Stomach (tissue), 9 donors: Measurements from ENCODE around the gene SPOCK2. TPM values are rescaled to one million over a fixed set of nuclear protein-coding genes. Genes with fewer than 3 reads are reported as not detected.
A peak's percentile ranks its signal among the peaks of the same experiment; 100 is the strongest.

ENCODE experiments used
- DNase-seq, 2 donors: peaks; one replicate each; pipeline versions ENCODE4 v3.0.0 to v3.0.0-alpha.2; 2013 to 2019
- H3K27ac ChIP-seq, 5 donors: fragments of 200-600 bp in 4 of 5; sonication (generic) in 4 of 5; one replicate each; pipeline ENCODE4 v1.5.1; 2013 to 2019; ENCODE audit warnings: mild to moderate bottlenecking in 1 of 5, moderate library complexity in 1 of 5
- H3K27me3 ChIP-seq, 3 donors: fragments of 200-600 bp; sonication (generic); one replicate each; pipeline ENCODE4 v1.5.1; 2017 to 2019; ENCODE audit warnings: mixed run types in 1 of 3
- H3K36me3 ChIP-seq, 4 donors: fragments of 200-600 bp; sonication (generic); 1 replicate in 3 of 4; 2 replicates in 1 of 4; pipeline ENCODE4 v1.5.1; 2016 to 2019
- H3K4me1 ChIP-seq, 4 donors: fragments of 200-600 bp; sonication (generic); one replicate each; pipeline ENCODE4 v1.5.1; 2016 to 2019
- H3K4me3 ChIP-seq, 4 donors: fragments of 200-600 bp; sonication (generic) in 3 of 4; one replicate each; pipeline ENCODE4 v1.5.1; 2016 to 2019; ENCODE audit warnings: mild to moderate bottlenecking in 1 of 4
- H3K9me3 ChIP-seq, 4 donors: fragments of 200-600 bp; sonication (generic); one replicate each; pipeline ENCODE4 v1.5.1; 2016 to 2019
- CTCF ChIP-seq, 7 experiments: fragments of 450-650 bp in 4 of 7; fragments of 200-600 bp in 3 of 7; sonication (generic) in 3 of 7; IDR thresholded peaks; one replicate each; pipeline ENCODE4 v1.5.1; 2016 to 2019; ENCODE audit warnings: antibody characterized with exemption in 7 of 7, control low read depth in 2 of 7, mild to moderate bottlenecking in 1 of 7
- EP300 ChIP-seq: sonication (generic); formaldehyde crosslinking; IDR thresholded peaks from one replicate; pipeline ENCODE4 v1.6.1; 2017; ENCODE audit warnings: antibody characterized with exemption
- POLR2A ChIP-seq, 4 donors: fragments of 450-650 bp; IDR thresholded peaks; one replicate each; pipeline ENCODE4 v1.6.1; 2016; ENCODE audit warnings: antibody characterized with exemption in 4 of 4, control low read depth in 2 of 4, mild to moderate bottlenecking in 1 of 4, moderate library complexity in 1 of 4
- POLR2AphosphoS5 ChIP-seq, 3 donors: sonication (generic); formaldehyde crosslinking; IDR thresholded peaks; one replicate each; pipeline ENCODE4 v1.6.1; 2016; ENCODE audit warnings: antibody characterized with exemption in 3 of 3
- WGBS, 5 donors: extraction: QIAGEN DNeasy Blood & Tissue Kit in 3 of 5; methylation state at CpG; one replicate each; pipeline versions ENCODE4 v1.1.5 to v1.1.7; 2013 to 2018; 5-methylcytosine and 5-hydroxymethylcytosine counted together
- intact Hi-C: fragments of 100-400 bp; cut with DNase I; formaldehyde crosslinking; loops from one replicate; pipeline ENCODE4 v1.15.1; 2023; ENCODE audit warnings: low total_unique reads
- polyA plus RNA-seq, 3 donors: library from polyadenylated mRNA; stranded (reverse); fragments of 200-250 nt; gene quantifications; one replicate each; pipeline ENCODE4 v1.2.3, GENCODE V29; 2013
- total RNA-seq, 5 donors: library from RNA; depleted of rRNA; stranded (reverse); fragments of >200 nt; gene quantifications; one replicate each; pipeline versions ENCODE4 v1.1.0 to v1.2.3, GENCODE V29; 2014 to 2016
- donor health status: healthy with polysubstance abuse.
- donor health status: Bipolar disorder and iron deficiency.
- donor health status: healthy.

SPOCK2 gene
- total and polyA plus RNA-seq, 8 donors, result 1.1 to 31.7 (median 4.2) TPM

- Histone ChIP-seq H3K4me3 (no peak overlapping the region), H3K36me3 (peaks cover 0 to 4% (median 0%) of the 10 kb centered on the region in 4 donors), H3K27ac (no peak overlapping the region), H3K4me1 (peaks cover 0 to 15% (median 3%) of the 10 kb centered on the region in 4 donors), H3K27me3 (no peaks in the 10 kb centered on the region), H3K9me3 (no peaks in the 10 kb centered on the region)
- TF ChIP-seq POLR2AphosphoS5 (IDR thresholded peaks at IDR 0.05), result no peak
- no peak for TF ChIP-seq POLR2A (IDR thresholded peaks at IDR 0.05)
- no peak for TF ChIP-seq CTCF (IDR thresholded peaks at IDR 0.05)
- TF ChIP-seq EP300, result no peak
- intact Hi-C loops, result no loop called here
- DNase-seq, result peak in 1 of 2 donors; percentile 50
- whole genome bisulfite sequencing, 5 donors, result 61 to 73% (median 62%) methylated on average over 12 to 13 of the region's 13 CpGs
These were observed 20.8 kb downstream of the SPOCK2 start for GRCh38 chr10:72067463-72068125.

GRCh38 chr10:72066318-72067284 is 21.8 kb downstream of the SPOCK2 start:
- no peaks in the 10 kb centered on the region for H3K9me3 ChIP-seq
- intact Hi-C loops, result no loop called here
- no peak overlapping the region for H3K4me3 ChIP-seq
- peaks cover 0 to 15% (median 3%) of the 10 kb centered on the region in 4 donors for H3K4me1 ChIP-seq
- no peaks in the 10 kb centered on the region for H3K27me3 ChIP-seq
- H3K27ac ChIP-seq, result no peak overlapping the region
- 75 to 85% (median 78%) methylated on average over 18 of the region's 18 CpGs for WGBS, 5 donors
- TF ChIP-seq CTCF (IDR thresholded peaks at IDR 0.05), result no peak
- no peak for TF ChIP-seq POLR2AphosphoS5 (IDR thresholded peaks at IDR 0.05)
- no peak for TF ChIP-seq EP300
- no peak for TF ChIP-seq POLR2A (IDR thresholded peaks at IDR 0.05)
- DNase-seq, result peak in 1 of 2 donors; percentile 55
- H3K36me3 ChIP-seq, result peaks cover 0 to 4% (median 0%) of the 10 kb centered on the region in 4 donors

DNA sequence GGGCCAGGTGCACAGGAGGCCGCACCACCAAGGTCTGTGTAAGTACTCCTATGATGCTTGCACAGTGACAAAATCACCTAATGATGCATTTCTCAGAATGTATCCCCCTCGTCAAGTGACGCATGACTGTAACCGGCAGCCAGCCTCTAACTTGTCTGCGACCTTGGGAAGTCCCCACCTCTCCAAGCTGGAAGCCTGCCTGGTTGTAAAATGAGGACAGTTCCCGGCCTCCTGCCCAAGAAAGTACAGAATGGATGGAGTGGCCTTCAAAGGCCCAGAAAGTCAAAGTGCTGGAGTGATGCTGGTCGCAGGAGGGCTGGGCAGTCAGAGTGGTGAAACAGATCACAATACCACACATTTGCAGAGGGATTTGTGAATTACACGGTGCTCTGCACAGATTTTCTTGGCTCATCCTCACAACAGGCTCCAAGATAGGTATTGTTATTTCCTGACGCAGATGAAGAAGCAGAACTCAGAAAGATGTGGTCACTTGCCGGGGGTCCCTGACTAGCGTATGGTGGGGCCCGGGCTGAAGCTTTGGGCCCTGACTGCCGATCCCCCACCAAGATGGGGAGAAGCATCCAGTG is 22.8 kb downstream of the SPOCK2 start:
- peaks cover 0 to 4% (median 0%) of the 10 kb centered on the region in 4 donors for H3K36me3 ChIP-seq
- 83 to 90% (median 87%) methylated on average over 12 to 13 of the region's 13 CpGs for WGBS, 5 donors
- no peak overlapping the region for H3K27ac ChIP-seq
- no peaks in the 10 kb centered on the region for H3K9me3 ChIP-seq
- no peak overlapping the region for H3K4me3 ChIP-seq
- H3K27me3 ChIP-seq, result no peaks in the 10 kb centered on the region
- TF ChIP-seq POLR2A (IDR thresholded peaks at IDR 0.05) (no peak), EP300 (no peak), CTCF (IDR thresholded peaks at IDR 0.05) (no peak), POLR2AphosphoS5 (IDR thresholded peaks at IDR 0.05) (no peak)
- peaks cover 0 to 15% (median 3%) of the 10 kb centered on the region in 4 donors for H3K4me1 ChIP-seq
- DNase-seq, result no peak
- intact Hi-C loops, result no loop called here
